ENCODE results near the gene PDZD8.

Gene PDZD8

GRCh38 chr10:117255835-117256460, 119.3 kb downstream of the PDZD8 start:
- Mint-ChIP-seq H3K9me3 (no peaks in the 10 kb centered on the region), H3K27ac (no peak overlapping the region), H3K36me3 (no peaks in the 10 kb centered on the region), H3K27me3 (peaks cover 25 to 29% of the 10 kb centered on the region in 2 donors), H3K4me3 (no peak overlapping the region), H3K4me1 (peaks cover 0 to 4% of the 10 kb centered on the region in 2 donors)
- no peak for DNase-seq
- ATAC-seq (replicated peaks) = no peak

GRCh38 chr10:117254774-117255735, 120.2 kb downstream of the PDZD8 start:
- ATAC-seq (replicated peaks) (no peak), DNase-seq (no peak)
- peaks cover 27 to 28% of the 10 kb centered on the region in 2 donors for H3K27me3 Mint-ChIP-seq
- H3K9me3 Mint-ChIP-seq = no peaks in the 10 kb centered on the region
- no peak overlapping the region for H3K4me3 Mint-ChIP-seq
- H3K27ac Mint-ChIP-seq = no peak overlapping the region
- peaks cover 0 to 4% of the 10 kb centered on the region in 2 donors for H3K4me1 Mint-ChIP-seq
- H3K36me3 Mint-ChIP-seq = no peaks in the 10 kb centered on the region

GRCh38 chr10:117254338-117254737, 120.9 kb downstream of the PDZD8 start:
- Mint-ChIP-seq H3K4me3 (no peak overlapping the region), H3K27ac (no peak overlapping the region), H3K36me3 (no peaks in the 10 kb centered on the region), H3K9me3 (no peaks in the 10 kb centered on the region), H3K4me1 (peaks cover 0 to 2% of the 10 kb centered on the region in 2 donors), H3K27me3 (peaks cover 23 to 25% of the 10 kb centered on the region in 2 donors)
- DNase-seq (no peak), ATAC-seq (replicated peaks) (no peak)

- no peaks in the 10 kb centered on the region for H3K36me3 Mint-ChIP-seq
- DNase-seq = no peak
- no peak for ATAC-seq (replicated peaks)
- peaks cover 24 to 26% of the 10 kb centered on the region in 2 donors for H3K27me3 Mint-ChIP-seq
- no peak overlapping the region for H3K27ac Mint-ChIP-seq
- no peak overlapping the region for H3K4me3 Mint-ChIP-seq
- H3K4me1 Mint-ChIP-seq = no peaks in the 10 kb centered on the region
- no peaks in the 10 kb centered on the region for H3K9me3 Mint-ChIP-seq
Observed at GRCh38 chr10:117253908-117254307, 121.3 kb downstream of the PDZD8 start.

GRCh38 chr10:117250411-117250810, 124.8 kb downstream of the PDZD8 start:
- H3K4me3 Mint-ChIP-seq = no peak overlapping the region

DNA sequence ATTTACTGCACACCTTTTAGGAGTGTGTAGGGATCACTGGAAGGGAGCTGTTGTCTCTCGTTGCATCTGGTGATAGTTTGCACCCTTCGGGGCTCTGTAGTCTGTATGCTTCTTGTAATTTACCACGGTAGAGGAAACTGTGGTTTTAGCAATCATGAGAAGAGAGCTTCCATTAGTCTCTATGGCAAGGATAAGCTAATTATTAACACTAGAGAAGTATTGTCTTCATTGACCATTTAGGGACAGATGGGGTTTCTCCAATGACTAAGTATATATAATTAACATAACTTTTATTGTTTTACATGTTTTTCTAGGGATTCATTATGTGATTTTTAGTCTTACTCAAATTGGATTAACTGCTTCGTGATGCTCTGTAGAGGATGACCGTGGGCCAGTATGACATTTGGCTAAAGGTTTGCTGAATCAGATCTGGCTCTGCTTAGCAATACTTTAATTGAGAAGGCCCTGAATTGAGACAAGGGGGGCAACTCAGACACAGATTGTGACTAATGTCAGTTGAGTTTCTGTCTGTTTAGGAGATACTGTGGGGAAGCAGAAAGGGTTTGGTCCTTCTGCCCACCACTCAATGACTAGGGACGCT, 125.6 kb downstream of the PDZD8 start:
- no peak overlapping the region for H3K4me3 Mint-ChIP-seq
- no peaks in the 10 kb centered on the region for H3K9me3 Mint-ChIP-seq
- no peaks in the 10 kb centered on the region for H3K4me1 Mint-ChIP-seq
- no peak overlapping the region for H3K27ac Mint-ChIP-seq
- peaks cover 27 to 37% of the 10 kb centered on the region in 2 donors for H3K27me3 Mint-ChIP-seq
- peak in 1 of 2 donors; percentile 31 for ATAC-seq (replicated peaks)
- H3K36me3 Mint-ChIP-seq = no peaks in the 10 kb centered on the region
- DNase-seq = no peak

More at GRCh38 chr10:117250411-117250810, 124.8 kb downstream of the PDZD8 start:
- Mint-ChIP-seq H3K9me3 (no peaks in the 10 kb centered on the region), H3K36me3 (no peaks in the 10 kb centered on the region), H3K27ac (no peak overlapping the region), H3K27me3 (peaks cover 23 to 33% of the 10 kb centered on the region in 2 donors), H3K4me1 (no peaks in the 10 kb centered on the region)
- no peak for ATAC-seq (replicated peaks)
- no peak for DNase-seq

- Mint-ChIP-seq H3K4me1 (no peaks in the 10 kb centered on the region), H3K36me3 (no peaks in the 10 kb centered on the region), H3K9me3 (no peaks in the 10 kb centered on the region), H3K27ac (no peak overlapping the region), H3K27me3 (peaks cover 33 to 44% of the 10 kb centered on the region in 2 donors), H3K4me3 (no peak overlapping the region)
- no peak for DNase-seq
- no peak for ATAC-seq (replicated peaks)
Observed at GRCh38 chr10:117248750-117249465, 126.3 kb downstream of the PDZD8 start.

DNA sequence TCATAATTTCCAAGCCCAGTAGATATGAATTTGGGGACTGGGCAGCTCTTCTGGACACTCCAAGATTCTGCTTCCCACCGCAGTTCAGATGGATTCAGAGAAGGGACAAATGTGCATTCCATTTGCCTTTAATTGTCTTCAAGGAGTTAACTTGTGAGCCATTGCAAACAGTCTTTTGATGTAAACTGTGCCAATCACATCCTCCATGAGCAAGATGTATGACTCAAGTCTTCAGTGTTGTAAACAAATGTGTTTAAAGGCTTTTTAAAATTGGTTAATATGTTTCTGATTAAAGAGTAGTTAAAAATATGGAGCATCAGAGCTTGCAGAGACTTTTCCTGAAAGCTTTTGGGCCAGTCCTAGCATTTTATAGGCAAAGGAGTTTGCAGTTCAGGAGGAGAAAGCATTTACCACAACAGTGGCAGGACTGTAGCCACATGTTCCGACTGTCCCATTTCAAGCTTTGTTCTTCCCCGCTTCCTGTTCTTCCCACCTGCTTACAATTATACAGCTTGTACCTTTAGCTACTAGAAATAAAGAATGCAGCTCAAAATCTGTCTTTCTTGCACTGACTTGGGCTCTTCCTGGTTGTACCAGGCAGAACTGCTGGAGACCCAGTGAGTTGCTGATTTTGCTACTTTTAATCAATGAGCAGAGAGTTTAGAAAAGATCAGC, 128.1 kb downstream of the PDZD8 start:
- H3K27ac Mint-ChIP-seq = no peak overlapping the region
- no peaks in the 10 kb centered on the region for H3K36me3 Mint-ChIP-seq
- no peaks in the 10 kb centered on the region for H3K9me3 Mint-ChIP-seq
- peaks cover 0 to under 1% of the 10 kb centered on the region in 2 donors for H3K4me1 Mint-ChIP-seq
- DNase-seq (no peak), ATAC-seq (replicated peaks) (no peak)
- H3K27me3 Mint-ChIP-seq = peaks cover 45 to 62% of the 10 kb centered on the region in 2 donors
- no peak overlapping the region for H3K4me3 Mint-ChIP-seq

GRCh38 chr10:117242463-117242832, 132.8 kb downstream of the PDZD8 start:
- DNase-seq (no peak), ATAC-seq (replicated peaks) (no peak)
- Mint-ChIP-seq H3K9me3 (peaks cover under 1 to 9% of the 10 kb centered on the region in 2 donors), H3K27me3 (peaks cover 42 to 47% of the 10 kb centered on the region in 2 donors), H3K4me1 (peaks cover 2 to 6% of the 10 kb centered on the region in 2 donors), H3K4me3 (no peak overlapping the region), H3K36me3 (no peaks in the 10 kb centered on the region), H3K27ac (no peak overlapping the region)

DNA sequence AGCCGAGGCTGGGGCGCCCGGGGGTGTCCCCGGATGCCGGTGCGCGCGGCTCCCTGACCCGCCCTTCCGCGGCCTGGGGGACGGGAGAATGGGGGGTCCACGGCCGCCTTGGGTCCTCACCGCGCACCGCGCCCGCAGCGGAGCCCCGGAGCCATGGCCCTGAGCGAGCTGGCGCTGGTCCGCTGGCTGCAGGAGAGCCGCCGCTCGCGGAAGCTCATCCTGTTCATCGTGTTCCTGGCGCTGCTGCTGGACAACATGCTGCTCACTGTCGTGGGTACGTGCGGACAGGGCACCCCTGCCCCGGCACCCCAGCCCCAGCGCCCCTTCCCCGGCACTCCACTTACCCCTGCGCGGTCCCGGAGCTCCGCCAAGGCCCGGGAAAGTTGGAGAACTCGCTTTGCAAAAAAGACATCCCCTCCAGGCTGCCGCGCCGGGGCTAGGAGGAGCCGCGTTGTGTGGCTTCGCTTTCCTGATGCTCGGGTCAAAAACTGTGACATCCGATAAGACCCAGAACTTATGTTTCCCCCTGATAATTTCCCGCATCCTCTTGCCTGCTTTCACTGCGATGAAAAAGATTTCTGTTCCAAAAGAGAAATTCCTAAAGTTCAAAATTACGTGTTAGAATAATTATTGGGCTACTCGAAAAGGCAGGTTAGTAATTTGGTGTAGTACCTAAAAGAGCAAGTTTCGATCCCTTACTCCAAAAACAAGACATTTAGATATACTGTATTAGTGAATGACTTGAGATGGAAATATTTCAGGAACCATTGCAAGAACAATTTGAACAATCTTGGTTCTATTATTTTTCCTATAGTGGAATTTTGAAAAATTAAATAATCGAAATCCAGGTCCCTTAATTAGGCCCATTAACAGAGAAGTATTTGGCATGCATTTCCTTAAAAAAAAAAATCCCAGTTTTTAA, 133.4 kb downstream of the PDZD8 start:
- ATAC-seq (replicated peaks) = no peak
- Mint-ChIP-seq H3K9me3 (peaks cover 5 to 14% of the 10 kb centered on the region in 2 donors), H3K27ac (peak overlapping the region; percentile 75), H3K36me3 (no peaks in the 10 kb centered on the region), H3K4me1 (peaks cover 3 to 8% of the 10 kb centered on the region in 2 donors), H3K27me3 (peaks cover 42 to 47% of the 10 kb centered on the region in 2 donors), H3K4me3 (peak overlapping the region in 1 of 2 donors; percentile 46)
- no peak for DNase-seq

- Mint-ChIP-seq H3K4me3 (peak within 1 kb of the TSS in 1 of 2 donors; percentile 46), H3K9me3 (peaks cover 9 to 17% of the 10 kb centered on the region in 2 donors), H3K4me1 (peaks cover 5 to 10% of the 10 kb centered on the region in 2 donors), H3K27ac (peak within 1 kb of the TSS; percentile 75), H3K27me3 (peaks cover 42 to 47% of the 10 kb centered on the region in 2 donors), H3K36me3 (no peaks in the 10 kb centered on the region)
- DNase-seq (no peak), ATAC-seq (replicated peaks) (no peak)
Observed at GRCh38 chr10:117240621-117241529, 134.4 kb downstream of the PDZD8 start, which contains the start of gene SLC18A2. Gene SLC18A2 (plus strand): TSS chr10:117241114. CDS start chr10:117241694, 580 bp downstream.
